Measurements from ENCODE around the gene CHAT. TPM values are rescaled to one million over a fixed set of nuclear protein-coding genes. Genes with fewer than 3 reads are reported as not detected.

Gene CHAT
- not detected in 2 replicates for total RNA-seq

DNA sequence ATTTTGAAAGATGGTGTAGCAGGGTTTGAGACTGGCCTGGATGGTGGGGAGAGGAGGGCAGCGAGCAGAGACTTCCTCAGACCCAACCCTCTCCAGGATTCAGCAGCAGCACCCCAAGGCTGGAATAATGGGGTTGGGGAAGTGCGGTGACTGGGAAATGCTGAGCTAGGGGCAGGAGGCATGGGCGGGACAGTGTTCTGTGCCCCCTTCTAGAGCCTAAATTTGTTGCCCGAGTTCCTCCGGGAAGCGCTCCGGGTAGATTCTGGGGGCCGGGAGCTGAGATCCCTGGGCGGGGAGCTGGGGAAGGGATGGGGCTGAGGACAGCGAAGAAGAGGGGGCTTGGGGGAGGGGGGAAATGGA lies at the start of gene CHAT:
Gene CHAT (plus strand): TSS at position 156 of the 360 bp plus-strand sequence. CDS start 153 bp downstream, at position 309.

DNA sequence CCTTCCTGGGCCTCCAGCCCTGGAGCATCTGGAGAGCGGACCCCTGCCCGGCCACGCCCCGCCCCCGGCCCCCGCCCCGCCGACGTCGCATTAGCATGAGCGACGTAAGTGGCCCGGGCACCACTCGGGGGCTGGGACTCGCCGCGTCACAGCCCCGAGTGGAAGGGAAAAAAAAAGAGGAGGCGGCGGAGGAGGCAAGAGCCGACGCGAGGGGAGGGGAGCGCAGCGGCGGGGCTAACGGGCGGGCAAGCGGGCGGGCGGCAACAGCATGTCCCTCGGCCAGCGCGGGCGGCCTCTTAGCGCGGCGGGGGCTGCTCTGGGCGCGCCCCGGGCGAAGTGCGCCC lies 3.8 kb upstream of the CHAT start, which contains the start of gene SLC18A3:
Gene SLC18A3 (plus strand): TSS at position 197 of the 344 bp plus-strand sequence. CDS start 431 bp downstream, outside the sequence.

DNA sequence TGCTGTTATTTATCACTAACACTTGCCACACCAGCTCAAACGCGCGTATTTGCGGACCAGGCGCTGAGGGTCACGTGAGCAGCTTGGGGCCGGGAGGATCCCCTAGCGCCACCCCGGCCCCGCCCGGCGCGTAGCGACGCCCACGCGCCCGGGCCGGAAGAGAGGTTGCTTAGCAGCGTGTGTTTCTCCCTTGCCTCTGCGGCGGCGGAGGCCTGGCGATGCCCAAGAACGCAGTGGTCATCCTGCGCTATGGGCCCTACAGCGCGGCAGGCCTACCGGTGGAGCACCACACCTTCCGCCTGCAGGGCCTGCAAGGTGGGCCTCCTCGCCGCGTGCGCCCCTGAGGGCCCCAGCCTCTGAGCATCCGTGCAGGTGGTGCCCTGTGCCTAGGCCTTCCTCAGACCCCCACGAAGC lies 65.7 kb downstream of the CHAT start, which contains the start of gene C10orf53:
Gene C10orf53 (plus strand): TSS at position 172 of the 414 bp plus-strand sequence. CDS start 47 bp downstream, at position 219.

Other genes starting within 250 kb of the CHAT start
- not detected in 2 replicates for gene DRGX, start 217.9 kb upstream of the CHAT start, total RNA-seq
- 31.8 and 61.5 TPM in 2 replicates for gene ERCC6, start 74.9 kb upstream of the CHAT start, total RNA-seq
- not detected in 2 replicates for gene SLC18A3, start 3.7 kb upstream of the CHAT start, total RNA-seq
- not detected in 2 replicates for gene C10orf53, start 65.6 kb downstream of the CHAT start, total RNA-seq
- under 0.01 and 0.54 TPM in 2 replicates for gene OGDHL, start 148.3 kb downstream of the CHAT start, total RNA-seq